HL-60 (cell line): ENCODE measurements around the gene HTR1A.

ENCODE experiments used
- DNase-seq, 2 experiments: peaks; one replicate each; pipeline ENCODE4 v3.0.0-alpha.2; 2010 to 2020; ENCODE audit warnings: low read depth in 1 of 2, low spot score in 1 of 2
- H3K27ac ChIP-seq: fragments of 250-450 bp; sonication (Bioruptor Pico); replicated peaks from 2 replicates; pipeline ENCODE4 v1.5.1; 2020; ENCODE audit warnings: mild to moderate bottlenecking, moderate library complexity
- H3K27me3 ChIP-seq: fragments of 250-450 bp; sonication (Bioruptor Pico); 2 replicates; pipeline ENCODE4 v1.5.1; 2021; ENCODE audit warnings: mild to moderate bottlenecking, moderate library complexity; ENCODE audit not compliant: insufficient read depth, poor library complexity, severe bottlenecking
- H3K4me3 ChIP-seq: replicated peaks from 2 replicates; pipeline ENCODE4 v1.5.1; 2011; ENCODE audit warnings: mild to moderate bottlenecking, control low read depth, low read length; ENCODE audit not compliant: insufficient read depth
- CTCF ChIP-seq: IDR thresholded peaks from one replicate; pipeline ENCODE4 v1.5.1; 2011; ENCODE audit warnings: low read length, control low read depth, inconsistent platforms; ENCODE audit not compliant: insufficient read depth
- GABPA ChIP-seq: IDR thresholded peaks from 2 replicates; pipeline ENCODE4 v1.6.1; 2012; ENCODE audit warnings: low read depth
- POLR2AphosphoS5 ChIP-seq: IDR thresholded peaks from 2 replicates; pipeline ENCODE4 v1.6.1; 2012; ENCODE audit warnings: low read depth
- SPI1 ChIP-seq: IDR thresholded peaks from 2 replicates; pipeline ENCODE4 v1.6.1; 2012; ENCODE audit warnings: low read depth, mild to moderate bottlenecking, borderline replicate concordance
- long read RNA-seq: library from polyadenylated mRNA; unstranded; transcript quantifications from one replicate; pipeline ENCODE4 v2.0.0, GENCODE V29; 2020
- TF ChIP-seq, protein P1 (sequence below): IDR thresholded peaks from 2 replicates; pipeline ENCODE4 v1.6.1; 2012; ENCODE audit warnings: low read depth; ENCODE audit not compliant: insufficient replicate concordance

HTR1A gene
- long read RNA-seq, partial matches to known transcripts: 0 of 1 reads
- long read RNA-seq, other reads (novel, unspliced or antisense): 0 of 1 reads

- no peak for DNase-seq
- H3K27me3 ChIP-seq: no peaks in the 10 kb centered on the region
- TF ChIP-seq, protein P1, sequence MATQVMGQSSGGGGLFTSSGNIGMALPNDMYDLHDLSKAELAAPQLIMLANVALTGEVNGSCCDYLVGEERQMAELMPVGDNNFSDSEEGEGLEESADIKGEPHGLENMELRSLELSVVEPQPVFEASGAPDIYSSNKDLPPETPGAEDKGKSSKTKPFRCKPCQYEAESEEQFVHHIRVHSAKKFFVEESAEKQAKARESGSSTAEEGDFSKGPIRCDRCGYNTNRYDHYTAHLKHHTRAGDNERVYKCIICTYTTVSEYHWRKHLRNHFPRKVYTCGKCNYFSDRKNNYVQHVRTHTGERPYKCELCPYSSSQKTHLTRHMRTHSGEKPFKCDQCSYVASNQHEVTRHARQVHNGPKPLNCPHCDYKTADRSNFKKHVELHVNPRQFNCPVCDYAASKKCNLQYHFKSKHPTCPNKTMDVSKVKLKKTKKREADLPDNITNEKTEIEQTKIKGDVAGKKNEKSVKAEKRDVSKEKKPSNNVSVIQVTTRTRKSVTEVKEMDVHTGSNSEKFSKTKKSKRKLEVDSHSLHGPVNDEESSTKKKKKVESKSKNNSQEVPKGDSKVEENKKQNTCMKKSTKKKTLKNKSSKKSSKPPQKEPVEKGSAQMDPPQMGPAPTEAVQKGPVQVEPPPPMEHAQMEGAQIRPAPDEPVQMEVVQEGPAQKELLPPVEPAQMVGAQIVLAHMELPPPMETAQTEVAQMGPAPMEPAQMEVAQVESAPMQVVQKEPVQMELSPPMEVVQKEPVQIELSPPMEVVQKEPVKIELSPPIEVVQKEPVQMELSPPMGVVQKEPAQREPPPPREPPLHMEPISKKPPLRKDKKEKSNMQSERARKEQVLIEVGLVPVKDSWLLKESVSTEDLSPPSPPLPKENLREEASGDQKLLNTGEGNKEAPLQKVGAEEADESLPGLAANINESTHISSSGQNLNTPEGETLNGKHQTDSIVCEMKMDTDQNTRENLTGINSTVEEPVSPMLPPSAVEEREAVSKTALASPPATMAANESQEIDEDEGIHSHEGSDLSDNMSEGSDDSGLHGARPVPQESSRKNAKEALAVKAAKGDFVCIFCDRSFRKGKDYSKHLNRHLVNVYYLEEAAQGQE: no peak
- TF ChIP-seq POLR2AphosphoS5 (no peak), GABPA (no peak), CTCF (no peak), SPI1 (no peak)
- no peak within 1 kb of the TSS for H3K27ac ChIP-seq
- H3K4me3 ChIP-seq: no peak within 1 kb of the TSS
Measured at GRCh38 chr5:63962279-63962678, at the start of gene HTR1A. Gene HTR1A, minus strand, starts transcription at chr5:63962445. Its CDS starts 726 bp downstream, at chr5:63961719.

DNA sequence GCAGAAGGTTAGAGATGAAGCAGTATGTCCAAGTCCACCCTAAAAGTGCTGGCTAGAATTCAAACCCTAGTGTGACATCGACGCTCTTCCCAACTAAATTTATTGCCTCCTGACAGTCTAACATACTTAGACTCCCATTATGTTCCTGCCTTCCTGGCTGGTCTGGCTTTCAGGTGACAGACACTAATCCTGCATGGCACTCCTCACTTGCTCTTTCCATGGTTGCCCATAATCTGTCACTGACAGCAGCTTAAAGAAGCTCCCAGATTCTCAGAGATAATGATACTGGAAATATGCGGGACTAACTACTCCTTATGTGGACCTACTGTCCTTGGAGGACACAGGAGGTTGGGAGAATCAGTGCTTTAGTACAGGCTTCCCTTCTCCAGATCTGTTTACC is 41.7 kb upstream of the HTR1A start:
- TF ChIP-seq CTCF: no peak
- no peak for TF ChIP-seq SPI1
- TF ChIP-seq POLR2AphosphoS5: no peak
- TF ChIP-seq, protein P1: no peak
- no peak for TF ChIP-seq GABPA
- no peak overlapping the region for H3K27ac ChIP-seq

DNA sequence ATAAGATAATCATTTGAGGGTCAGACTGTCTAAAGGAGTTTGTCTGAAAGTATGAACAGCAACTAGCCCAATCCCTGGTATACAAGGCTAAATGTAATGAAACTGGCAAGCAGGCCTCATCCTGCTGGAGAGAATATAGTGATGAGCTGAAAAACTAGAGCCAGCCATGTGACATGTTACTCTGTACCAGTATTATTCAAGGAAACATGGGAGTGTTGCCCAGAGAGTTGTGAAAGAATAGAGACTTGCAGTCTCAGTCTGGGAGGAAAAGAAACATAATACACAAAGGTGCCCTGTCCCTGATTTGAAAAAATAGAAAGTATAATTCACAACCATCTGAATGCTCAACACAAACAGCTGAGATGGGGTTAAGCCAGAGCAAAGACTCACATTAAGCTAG is 37.9 kb upstream of the HTR1A start:
- no peak for DNase-seq
- Histone ChIP-seq H3K4me3 (no peak overlapping the region), H3K27me3 (no peaks in the 10 kb centered on the region), H3K27ac (no peak overlapping the region)
- TF ChIP-seq, protein P1: no peak
- TF ChIP-seq SPI1 (no peak), CTCF (no peak), POLR2AphosphoS5 (no peak), GABPA (no peak)

More for the DNA sequence above, 41.7 kb upstream of the HTR1A start:
- no peak for DNase-seq
- Histone ChIP-seq H3K27me3 (no peaks in the 10 kb centered on the region), H3K4me3 (no peak overlapping the region)
